Measurements from ENCODE around the gene SHANK2. TPM values are rescaled to one million over a fixed set of nuclear protein-coding genes. Genes with fewer than 3 reads are reported as not detected.

Gene SHANK2
- total RNA-seq, 1 donor from 2014 or later = 5.3 TPM

GRCh38 chr11:71269603-71270511, 17.5 kb upstream of the SHANK2 start:
- DNase-seq (ENCODE audit: extremely low read depth, low read depth, low spot score) = no peak

- DNase-seq (ENCODE audit: extremely low read depth, low read depth, low spot score) = no peak
These were observed 16.4 kb upstream of the SHANK2 start for GRCh38 chr11:71268706-71269321.

GRCh38 chr11:71267807-71268421, 15.5 kb upstream of the SHANK2 start:
- DNase-seq (ENCODE audit: extremely low read depth, low read depth, low spot score) = no peak

GRCh38 chr11:71266114-71266833, 13.9 kb upstream of the SHANK2 start:
- no peak for DNase-seq (ENCODE audit: extremely low read depth, low read depth, low spot score)

- no peak for DNase-seq (ENCODE audit: extremely low read depth, low read depth, low spot score)
These were observed 13.2 kb upstream of the SHANK2 start for GRCh38 chr11:71265559-71266092.

- no peak for DNase-seq (ENCODE audit: extremely low read depth, low read depth, low spot score)
These were observed 11.0 kb upstream of the SHANK2 start for GRCh38 chr11:71263386-71263785.

- DNase-seq (ENCODE audit: extremely low read depth, low read depth, low spot score) = no peak
These were observed 3.6 kb upstream of the SHANK2 start for GRCh38 chr11:71255800-71256479.

GRCh38 chr11:71255323-71255722, 2.9 kb upstream of the SHANK2 start:
- no peak for DNase-seq (ENCODE audit: extremely low read depth, low read depth, low spot score)

- no peak for DNase-seq (ENCODE audit: extremely low read depth, low read depth, low spot score)
These were observed 1.4 kb upstream of the SHANK2 start for GRCh38 chr11:71253794-71254193.

- DNase-seq (ENCODE audit: extremely low read depth, low read depth, low spot score) = no peak
These were observed 673 bp upstream of the SHANK2 start for GRCh38 chr11:71252770-71253730.

- no peak for DNase-seq (ENCODE audit: extremely low read depth, low read depth, low spot score)
These were observed 562 bp downstream of the SHANK2 start for GRCh38 chr11:71251761-71252268.

- no peak for DNase-seq (ENCODE audit: extremely low read depth, low read depth, low spot score)
These were observed 1.1 kb downstream of the SHANK2 start for GRCh38 chr11:71251151-71251721.

- no peak for DNase-seq (ENCODE audit: extremely low read depth, low read depth, low spot score)
These were observed 1.7 kb downstream of the SHANK2 start for GRCh38 chr11:71250523-71251150.

GRCh38 chr11:71249301-71249700, 3.1 kb downstream of the SHANK2 start:
- no peak for DNase-seq (ENCODE audit: extremely low read depth, low read depth, low spot score)

GRCh38 chr11:71248656-71249055, 3.7 kb downstream of the SHANK2 start:
- DNase-seq (ENCODE audit: extremely low read depth, low read depth, low spot score) = no peak

GRCh38 chr11:71248251-71248570, 4.2 kb downstream of the SHANK2 start:
- DNase-seq (ENCODE audit: extremely low read depth, low read depth, low spot score) = no peak

GRCh38 chr11:71247551-71248250, 4.7 kb downstream of the SHANK2 start:
- no peak for DNase-seq (ENCODE audit: extremely low read depth, low read depth, low spot score)

- DNase-seq (ENCODE audit: extremely low read depth, low read depth, low spot score) = no peak
These were observed 5.8 kb downstream of the SHANK2 start for GRCh38 chr11:71246559-71246958.

All from glomerular endothelial cell (primary cell).